Breast epithelium (tissue), 4 donors: ENCODE results near the gene ONECUT1. TPM values are rescaled to one million over a fixed set of nuclear protein-coding genes. Genes with fewer than 3 reads are reported as not detected.

ENCODE experiments used
- DNase-seq, 2 donors: peaks; one replicate each; pipeline ENCODE4 v3.0.0-alpha.2; 2019; ENCODE audit warnings: low spot score in 2 of 2
- H3K27ac ChIP-seq, 2 donors: fragments of 200-600 bp; sonication (generic) in 1 of 2; one replicate each; pipeline ENCODE4 v1.5.1; 2016 to 2019; ENCODE audit warnings: mild to moderate bottlenecking in 1 of 2
- H3K27me3 ChIP-seq, 2 donors: fragments of 200-600 bp; sonication (generic) in 1 of 2; one replicate each; pipeline versions ENCODE4 v1.5.1 to v1.6.0; 2017 to 2019; ENCODE audit warnings: control low read depth in 1 of 2, mild to moderate bottlenecking in 1 of 2
- H3K36me3 ChIP-seq: fragments of 200-600 bp; one replicate; pipeline ENCODE4 v1.5.1; 2019
- H3K4me1 ChIP-seq, 2 donors: fragments of 200-600 bp; sonication (generic); one replicate each; pipeline ENCODE4 v1.5.1; 2016 to 2019; ENCODE audit warnings: control low read depth in 1 of 2
- H3K4me3 ChIP-seq, 3 donors: fragments of 200-600 bp; sonication (generic); 1 replicate in 2 of 3; 2 replicates in 1 of 3; pipeline ENCODE4 v1.5.1; 2016 to 2019; ENCODE audit warnings: mild to moderate bottlenecking in 3 of 3, moderate library complexity in 2 of 3
- H3K9me3 ChIP-seq, 2 donors: fragments of 200-600 bp; sonication (generic) in 1 of 2; one replicate each; pipeline ENCODE4 v1.5.1; 2016 to 2019; ENCODE audit warnings: control low read depth in 1 of 2
- CTCF ChIP-seq, 3 donors: fragments of 450-650 bp; IDR thresholded peaks; one replicate each; pipeline ENCODE4 v1.5.1; 2016 to 2017; ENCODE audit warnings: antibody characterized with exemption in 3 of 3, mild to moderate bottlenecking in 3 of 3, moderate library complexity in 3 of 3
- POLR2A ChIP-seq: fragments of 450-650 bp; IDR thresholded peaks from one replicate; pipeline ENCODE4 v1.6.1; 2016; ENCODE audit warnings: antibody characterized with exemption, mild to moderate bottlenecking, moderate library complexity
- POLR2AphosphoS5 ChIP-seq, 3 donors: sonication (generic); formaldehyde crosslinking; IDR thresholded peaks; one replicate each; pipeline ENCODE4 v1.6.1; 2017; ENCODE audit warnings: antibody characterized with exemption in 3 of 3
- intact Hi-C: fragments of 100-400 bp; cut with DNase I; formaldehyde crosslinking; loops from one replicate; pipeline ENCODE4 v1.15.1; 2023; ENCODE audit warnings: low total_unique reads
- total RNA-seq, 3 donors: library from RNA; depleted of rRNA; stranded (reverse); fragments of >200 nt; gene quantifications; one replicate each; pipeline ENCODE4 v1.1.0, GENCODE V29; 2016

ONECUT1 gene
- total RNA-seq, 3 donors from 2014 or later, result not detected

GRCh38 chr15:52737720-52738119 is 52.4 kb downstream of the ONECUT1 start:
- DNase-seq, result no peak
- Histone ChIP-seq H3K27ac (no peak overlapping the region), H3K36me3 (no peaks in the 10 kb centered on the region), H3K4me3 (no peak overlapping the region), H3K4me1 (no peaks in the 10 kb centered on the region), H3K9me3 (no peaks in the 10 kb centered on the region), H3K27me3 (no peaks in the 10 kb centered on the region)
- TF ChIP-seq POLR2AphosphoS5 (IDR thresholded peaks at IDR 0.05) (no peak), POLR2A (no peak), CTCF (IDR thresholded peaks at IDR 0.05) (no peak)
- intact Hi-C loops, result loop anchor here (5.0 kb wide), 1 partner anchor 485 kb away; no protein-coding TSS in a partner anchor

DNA sequence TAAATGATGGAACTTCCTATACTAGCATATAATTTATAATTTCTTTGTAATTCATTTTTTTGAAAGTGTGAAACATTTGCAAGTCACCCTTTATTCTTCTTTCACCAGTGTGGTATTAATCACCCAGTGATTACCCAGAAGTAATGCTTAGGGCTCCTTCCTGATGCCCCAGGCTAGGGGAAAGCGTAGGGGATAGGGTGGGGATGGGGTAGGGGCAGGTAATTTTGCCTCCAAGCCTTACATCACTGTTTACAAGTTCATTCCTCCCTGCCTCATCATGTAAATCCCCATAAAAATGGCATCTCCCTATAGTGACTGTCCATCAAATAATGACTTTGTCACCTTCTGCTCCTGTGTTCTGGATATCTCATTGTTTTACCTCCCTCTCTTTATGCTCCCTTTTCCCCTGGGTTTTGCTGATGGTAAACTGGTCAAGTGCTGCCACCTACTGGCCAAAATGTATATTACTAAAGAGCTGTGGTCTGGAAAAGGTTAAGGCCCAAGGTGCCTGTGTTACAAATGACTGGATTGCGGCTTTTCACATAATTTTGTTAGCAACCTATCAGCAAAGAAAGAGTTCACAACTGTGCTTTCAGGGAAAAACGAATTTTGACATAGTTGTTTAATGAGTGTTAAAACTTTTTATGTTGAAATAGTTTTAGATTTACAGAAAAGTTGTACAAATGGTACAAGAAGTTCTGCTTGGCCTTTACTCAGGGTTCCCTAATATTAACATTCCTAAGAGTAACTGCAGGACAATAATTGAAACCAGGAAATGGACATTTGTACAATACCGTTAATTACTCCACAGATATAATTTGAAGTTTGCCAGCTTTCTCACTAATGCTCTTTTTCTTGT is 54.7 kb downstream of the ONECUT1 start:
- no peak for TF ChIP-seq POLR2A
- peak; percentile 84 to 91 (median 88) for TF ChIP-seq CTCF (IDR thresholded peaks at IDR 0.05)
- Histone ChIP-seq H3K27ac (no peak overlapping the region), H3K4me3 (no peak overlapping the region), H3K9me3 (no peaks in the 10 kb centered on the region), H3K36me3 (no peaks in the 10 kb centered on the region), H3K27me3 (no peaks in the 10 kb centered on the region), H3K4me1 (no peaks in the 10 kb centered on the region)
- peak in 1 of 2 donors; percentile 32 for DNase-seq
- intact Hi-C loops, result loop anchor here (5.0 kb wide), 1 partner anchor 483 kb away; no protein-coding TSS in a partner anchor

- TF ChIP-seq CTCF (IDR thresholded peaks at IDR 0.05), result no peak
These were observed 55.8 kb downstream of the ONECUT1 start for GRCh38 chr15:52734329-52734728.

DNA sequence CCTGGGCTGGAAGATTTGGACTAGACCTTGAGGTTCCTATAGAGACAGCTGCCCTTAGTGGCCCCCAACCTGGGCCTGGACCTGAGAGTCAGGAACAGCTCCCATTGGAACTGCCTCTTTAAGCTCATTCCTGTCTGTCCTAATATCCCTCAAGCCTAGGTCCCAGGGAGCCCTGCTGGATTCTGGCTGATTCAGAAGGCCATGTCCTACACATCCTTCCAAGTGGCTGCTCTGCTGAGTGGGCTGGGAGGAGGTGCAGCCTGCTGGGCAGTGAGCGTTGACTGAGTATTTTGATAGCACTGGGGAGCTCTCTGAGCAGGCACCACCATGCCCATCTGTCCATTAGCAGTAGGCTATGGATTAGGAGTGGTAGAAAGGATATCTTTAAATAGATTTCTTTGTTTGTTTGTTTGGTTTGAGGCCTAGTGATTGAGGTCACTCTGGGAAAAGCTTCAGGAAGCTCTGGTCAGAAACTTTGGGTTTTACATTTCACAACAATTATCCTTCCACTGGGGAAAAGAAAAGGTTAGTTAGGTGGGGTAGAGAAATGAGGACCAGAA is 56.4 kb downstream of the ONECUT1 start:
- no peaks in the 10 kb centered on the region for H3K36me3 ChIP-seq
- TF ChIP-seq POLR2AphosphoS5 (IDR thresholded peaks at IDR 0.05) (no peak), CTCF (IDR thresholded peaks at IDR 0.05) (no peak), POLR2A (no peak)
- intact Hi-C loops, result no loop called here

More at GRCh38 chr15:52734329-52734728, 55.8 kb downstream of the ONECUT1 start:
- Histone ChIP-seq H3K27me3 (no peaks in the 10 kb centered on the region), H3K4me1 (no peaks in the 10 kb centered on the region), H3K4me3 (no peak overlapping the region), H3K36me3 (no peaks in the 10 kb centered on the region), H3K9me3 (no peaks in the 10 kb centered on the region), H3K27ac (no peak overlapping the region)
- intact Hi-C loops, result no loop called here
- DNase-seq, result no peak

GRCh38 chr15:52733088-52733487 is 57.0 kb downstream of the ONECUT1 start:
- H3K9me3 ChIP-seq, result no peaks in the 10 kb centered on the region
- no peaks in the 10 kb centered on the region for H3K27me3 ChIP-seq
- no peaks in the 10 kb centered on the region for H3K36me3 ChIP-seq
- TF ChIP-seq POLR2A (no peak), CTCF (IDR thresholded peaks at IDR 0.05) (no peak), POLR2AphosphoS5 (IDR thresholded peaks at IDR 0.05) (no peak)
- no peak overlapping the region for H3K27ac ChIP-seq
- intact Hi-C loops, result no loop called here
- DNase-seq, result no peak
- H3K4me1 ChIP-seq, result no peaks in the 10 kb centered on the region
- no peak overlapping the region for H3K4me3 ChIP-seq

More for the DNA sequence above, 56.4 kb downstream of the ONECUT1 start:
- no peak for DNase-seq
- Histone ChIP-seq H3K27ac (no peak overlapping the region), H3K9me3 (no peaks in the 10 kb centered on the region), H3K4me3 (no peak overlapping the region), H3K27me3 (no peaks in the 10 kb centered on the region), H3K4me1 (no peaks in the 10 kb centered on the region)
